Hematopoietic multipotent progenitor cell treated with erythropoietin and hydrocortisone succinate and interleukin-3 and kit ligand, for 4 days (in vitro differentiated cells): ENCODE data around the gene UGT2A1.

Experiments used
- DNase-seq: peaks from one replicate; pipeline ENCODE4 v3.0.0-alpha.2; 2015

The UGT2A1 gene

GRCh38 chr4:69584135-69584534 lies 68.9 kb downstream of the UGT2A1 start:
- no peak for DNase-seq

DNA sequence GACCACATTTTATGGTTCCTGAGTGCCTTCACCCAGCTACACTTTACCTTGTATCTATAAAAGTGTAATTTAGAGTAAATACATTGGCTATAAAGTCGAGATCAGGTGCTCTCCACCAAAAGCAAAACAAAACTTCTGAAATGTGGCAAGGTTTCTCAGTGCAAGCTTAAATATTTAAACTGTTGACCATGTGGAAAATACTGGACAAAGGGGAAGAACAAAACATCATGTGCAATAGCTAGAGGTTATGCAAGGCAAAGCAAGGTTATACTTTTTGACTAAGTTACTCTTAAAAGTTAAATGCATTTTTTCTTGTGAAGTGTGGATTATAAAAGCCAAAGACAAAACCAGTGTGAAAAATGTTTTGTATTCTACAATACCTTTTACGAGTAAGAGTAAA lies 69.5 kb downstream of the UGT2A1 start:
- DNase-seq = no peak

GRCh38 chr4:69577245-69577644 lies 75.8 kb downstream of the UGT2A1 start:
- no peak for DNase-seq

DNA sequence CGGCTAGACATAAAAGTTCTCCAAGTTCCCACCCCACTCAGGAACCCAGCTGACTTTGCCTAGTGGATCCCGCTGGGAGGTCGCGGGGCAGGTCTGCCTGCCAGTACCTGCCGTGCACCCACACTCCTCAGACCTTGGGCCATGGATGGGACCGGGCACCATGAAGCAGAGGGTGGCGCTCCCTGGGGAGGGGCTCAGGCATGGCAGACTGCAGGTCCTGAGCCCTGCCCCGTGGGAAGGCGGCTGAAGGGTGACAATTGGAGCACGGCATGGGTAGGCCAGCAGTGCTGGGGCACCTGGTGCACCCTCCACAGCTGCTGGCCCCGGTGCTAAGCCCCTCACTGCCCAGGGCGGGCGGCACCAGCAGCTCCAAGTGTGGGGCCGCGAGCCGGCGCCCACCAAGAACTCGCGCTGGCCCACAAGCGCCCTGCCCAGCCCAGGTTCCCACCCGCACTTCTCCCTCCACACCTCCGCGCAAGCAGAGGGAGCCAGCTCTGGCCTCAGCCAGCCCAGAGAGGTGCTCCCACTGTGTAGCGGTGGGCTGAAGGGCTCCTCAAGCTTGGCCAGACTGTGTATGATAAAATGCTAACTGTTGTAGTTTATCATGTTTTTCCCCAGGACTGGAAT lies 76.7 kb downstream of the UGT2A1 start:
- no peak for DNase-seq

- DNase-seq = no peak
Observed at GRCh38 chr4:69568787-69569186, 84.3 kb downstream of the UGT2A1 start.

DNA sequence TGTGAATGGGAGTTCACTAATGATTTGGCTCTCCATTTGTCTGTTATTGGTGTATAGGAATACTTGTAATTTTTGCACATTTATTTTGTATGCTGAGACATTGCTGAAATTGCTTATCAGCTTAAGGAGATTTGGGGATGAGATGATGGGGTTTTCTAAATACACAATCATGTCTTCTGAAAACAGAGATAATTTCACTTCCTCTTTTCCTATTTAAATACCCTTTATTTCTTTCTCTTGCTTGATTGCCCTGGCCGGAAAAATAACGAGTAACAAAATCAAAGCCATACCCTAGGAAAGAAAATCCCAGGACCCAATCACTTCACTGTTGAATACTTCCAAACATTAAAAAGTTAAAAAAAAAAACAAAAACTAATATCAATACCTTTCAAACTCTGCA lies 89.6 kb downstream of the UGT2A1 start:
- no peak for DNase-seq

DNA sequence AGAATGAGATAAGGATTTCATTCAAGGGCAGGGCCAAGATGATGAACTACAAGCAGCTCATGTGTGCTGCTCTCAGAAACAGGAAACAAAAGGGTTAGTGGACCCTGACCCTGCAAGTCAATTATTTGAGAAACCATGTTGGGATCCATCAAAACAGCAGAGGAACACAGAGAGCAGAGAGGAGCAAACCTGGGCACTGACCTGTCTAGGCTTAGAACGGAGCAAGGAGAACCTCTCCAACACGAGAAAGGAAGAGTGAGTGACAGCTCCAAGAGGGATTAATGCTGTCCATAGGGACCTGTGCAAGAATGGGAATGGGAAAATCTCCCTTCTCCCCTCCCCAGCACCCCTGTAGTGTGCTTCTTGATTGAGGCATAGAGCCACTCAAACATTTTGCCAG lies 103.4 kb downstream of the UGT2A1 start:
- no peak for DNase-seq

DNA sequence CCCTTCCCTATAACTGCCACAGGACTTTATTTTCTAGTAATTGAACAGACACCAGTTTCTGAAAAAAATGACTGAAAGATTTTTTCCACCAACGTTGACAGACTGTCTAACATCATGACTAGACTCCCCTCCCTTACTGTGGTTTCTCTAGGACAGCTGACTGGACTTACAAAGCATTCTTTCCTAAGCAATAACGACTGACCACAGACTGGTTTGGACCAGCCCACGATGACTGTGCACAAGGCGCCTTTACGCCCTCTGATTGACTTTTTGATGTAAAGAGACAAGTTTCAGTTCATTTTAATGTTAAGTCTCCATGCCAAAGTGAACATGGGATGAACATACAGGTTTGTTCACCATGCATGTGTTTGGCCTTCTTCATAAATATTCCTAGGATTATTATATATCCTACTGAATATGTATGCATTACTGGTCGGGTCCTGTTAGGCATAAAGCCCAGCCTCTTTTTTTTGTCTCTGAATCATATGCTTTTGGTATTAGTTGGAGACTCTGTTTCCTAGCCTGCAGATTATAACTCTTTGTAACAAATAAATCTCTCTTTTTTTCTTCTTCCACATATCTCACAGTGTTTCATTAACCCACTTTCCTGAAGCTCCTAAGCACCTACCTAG lies 106.8 kb downstream of the UGT2A1 start:
- DNase-seq = peak; percentile 57
